Hepatocyte (in vitro differentiated cells): Measurements from ENCODE around the gene GDPD4.

ENCODE experiments used
- EZH2 ChIP-seq: fragments of 200-600 bp; sonication (generic); IDR thresholded peaks from 2 replicates; pipeline ENCODE4 v1.6.1; 2016; ENCODE audit warnings: antibody characterized with exemption, mild to moderate bottlenecking, borderline replicate concordance
- EZH2phosphoT487 ChIP-seq: fragments of 200-600 bp; sonication (generic); IDR thresholded peaks from one replicate; pipeline ENCODE4 v1.6.1; 2018; ENCODE audit warnings: antibody characterized with exemption, mild to moderate bottlenecking, low read depth, moderate library complexity; ENCODE audit not compliant: unreplicated experiment, severe bottlenecking
- TF ChIP-seq, protein P1 (sequence below): fragments of 200-600 bp; sonication (generic); IDR thresholded peaks from 2 replicates; pipeline ENCODE4 v1.5.1; 2016; ENCODE audit warnings: antibody characterized with exemption, mild to moderate bottlenecking; ENCODE audit not compliant: poor library complexity

DNA sequence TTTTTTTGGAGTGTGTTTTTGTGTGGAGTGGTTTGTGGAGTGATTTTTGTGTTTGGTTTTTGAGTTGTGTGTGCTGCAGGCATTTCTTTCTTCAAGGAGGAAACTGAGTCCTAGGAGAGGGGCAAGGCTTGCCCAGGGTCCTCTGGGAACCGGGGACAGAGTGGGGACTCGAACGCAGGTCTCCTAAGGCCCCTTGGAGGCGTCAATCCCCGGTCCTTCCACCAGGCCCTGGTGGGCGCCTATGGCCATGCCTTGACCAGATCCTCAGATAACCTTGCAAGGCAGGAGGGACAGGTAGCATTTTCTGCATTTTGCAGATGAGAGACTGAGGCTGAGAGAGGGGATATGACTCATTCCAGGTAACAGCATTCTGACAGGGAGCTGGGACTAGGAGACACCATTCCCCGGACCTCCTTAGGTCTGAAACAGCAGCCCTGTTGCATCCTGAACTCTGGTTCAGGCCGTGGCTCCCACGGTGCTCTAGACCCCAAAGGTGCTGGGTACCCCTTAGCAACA lies 134.3 kb downstream of the GDPD4 start:
- TF ChIP-seq, protein P1, sequence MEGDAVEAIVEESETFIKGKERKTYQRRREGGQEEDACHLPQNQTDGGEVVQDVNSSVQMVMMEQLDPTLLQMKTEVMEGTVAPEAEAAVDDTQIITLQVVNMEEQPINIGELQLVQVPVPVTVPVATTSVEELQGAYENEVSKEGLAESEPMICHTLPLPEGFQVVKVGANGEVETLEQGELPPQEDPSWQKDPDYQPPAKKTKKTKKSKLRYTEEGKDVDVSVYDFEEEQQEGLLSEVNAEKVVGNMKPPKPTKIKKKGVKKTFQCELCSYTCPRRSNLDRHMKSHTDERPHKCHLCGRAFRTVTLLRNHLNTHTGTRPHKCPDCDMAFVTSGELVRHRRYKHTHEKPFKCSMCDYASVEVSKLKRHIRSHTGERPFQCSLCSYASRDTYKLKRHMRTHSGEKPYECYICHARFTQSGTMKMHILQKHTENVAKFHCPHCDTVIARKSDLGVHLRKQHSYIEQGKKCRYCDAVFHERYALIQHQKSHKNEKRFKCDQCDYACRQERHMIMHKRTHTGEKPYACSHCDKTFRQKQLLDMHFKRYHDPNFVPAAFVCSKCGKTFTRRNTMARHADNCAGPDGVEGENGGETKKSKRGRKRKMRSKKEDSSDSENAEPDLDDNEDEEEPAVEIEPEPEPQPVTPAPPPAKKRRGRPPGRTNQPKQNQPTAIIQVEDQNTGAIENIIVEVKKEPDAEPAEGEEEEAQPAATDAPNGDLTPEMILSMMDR: no peak
- TF ChIP-seq EZH2 (no peak), EZH2phosphoT487 (no peak)
